Memory B cell (primary cell): ENCODE measurements around the gene RPEL1.
"Not testable (repeated sequence)": the region's sequence is repeated elsewhere in the genome, so short reads cannot be mapped to it uniquely, and the experiment has no call there.

Experiments
- ATAC-seq: fragments of 150-1000 bp; cut with Tn5 transposase; 2 replicates; pipeline ENCODE4 v1.10.0; 2021; ENCODE audit warnings: low read depth, mild to moderate bottlenecking, moderate library complexity
- DNase-seq, 2 donors: peaks; one replicate each; pipeline ENCODE4 v3.0.0; 2022; ENCODE audit warnings: low spot score in 2 of 2
- H3K27ac Mint-ChIP-seq: one replicate; pipeline ENCODE4 v1.8.0; 2022; ENCODE audit warnings: mild to moderate bottlenecking, moderate library complexity, mixed read lengths
- H3K27me3 Mint-ChIP-seq: one replicate; pipeline ENCODE4 v1.8.0; 2022; ENCODE audit warnings: mixed read lengths
- H3K36me3 Mint-ChIP-seq: one replicate; pipeline ENCODE4 v1.8.0; 2022; ENCODE audit warnings: mild to moderate bottlenecking, mixed read lengths
- H3K4me1 Mint-ChIP-seq: one replicate; pipeline ENCODE4 v1.8.0; 2022; ENCODE audit warnings: mixed read lengths
- H3K4me3 Mint-ChIP-seq: one replicate; pipeline ENCODE4 v1.8.0; 2022; ENCODE audit warnings: mild to moderate bottlenecking, moderate library complexity, mixed read lengths
- H3K9me3 Mint-ChIP-seq: one replicate; pipeline ENCODE4 v1.8.0; 2022; ENCODE audit warnings: mixed read lengths

Gene RPEL1

GRCh38 chr10:103216362-103216761, 29.3 kb upstream of the RPEL1 start:
- H3K27me3 Mint-ChIP-seq: peaks cover 12% of the 10 kb centered on the region
- not testable (repeated sequence) for ATAC-seq, DNase-seq, H3K9me3 Mint-ChIP-seq, H3K4me1 Mint-ChIP-seq, H3K27ac Mint-ChIP-seq, H3K36me3 Mint-ChIP-seq, H3K4me3 Mint-ChIP-seq

- Mint-ChIP-seq H3K36me3 (peaks cover 10% of the 10 kb centered on the region), H3K9me3 (peaks cover 12% of the 10 kb centered on the region), H3K4me3 (no peak overlapping the region), H3K27me3 (no peaks in the 10 kb centered on the region), H3K27ac (no peak overlapping the region), H3K4me1 (no peaks in the 10 kb centered on the region)
- ATAC-seq (no peak), DNase-seq (no peak)
Measured at GRCh38 chr10:103224133-103224532, 21.6 kb upstream of the RPEL1 start.

GRCh38 chr10:103224721-103225120, 21.0 kb upstream of the RPEL1 start:
- not testable (repeated sequence) for DNase-seq, H3K4me1 Mint-ChIP-seq, ATAC-seq, H3K27me3 Mint-ChIP-seq, H3K27ac Mint-ChIP-seq, H3K4me3 Mint-ChIP-seq
- Mint-ChIP-seq H3K36me3 (peaks cover 10% of the 10 kb centered on the region), H3K9me3 (peaks cover 12% of the 10 kb centered on the region)

DNA sequence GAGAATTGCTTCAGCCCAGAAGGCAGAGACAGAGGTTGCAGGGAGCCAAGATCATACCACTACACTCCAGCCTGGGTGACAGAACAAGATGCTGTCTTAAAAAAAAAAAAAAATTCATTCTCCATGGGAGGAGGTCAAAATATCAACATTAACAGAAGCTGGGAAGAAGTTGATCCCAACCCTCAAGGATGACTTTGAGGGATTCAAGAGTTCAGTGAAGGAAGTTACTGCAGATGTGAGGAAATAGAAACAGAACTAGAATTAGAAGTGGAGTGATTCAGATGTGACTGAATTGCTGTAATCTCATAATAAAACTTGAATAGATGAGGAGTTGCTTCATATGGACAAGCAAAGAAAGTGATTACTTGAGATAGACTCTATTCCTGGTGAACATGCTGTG, 19.7 kb upstream of the RPEL1 start:
- H3K27ac Mint-ChIP-seq: no peak overlapping the region
- no peak for DNase-seq
- no peak overlapping the region for H3K4me3 Mint-ChIP-seq
- ATAC-seq: no peak
- H3K27me3 Mint-ChIP-seq: no peaks in the 10 kb centered on the region
- H3K9me3 Mint-ChIP-seq: peaks cover 12% of the 10 kb centered on the region
- H3K4me1 Mint-ChIP-seq: no peaks in the 10 kb centered on the region
- H3K36me3 Mint-ChIP-seq: peaks cover 10% of the 10 kb centered on the region

DNA sequence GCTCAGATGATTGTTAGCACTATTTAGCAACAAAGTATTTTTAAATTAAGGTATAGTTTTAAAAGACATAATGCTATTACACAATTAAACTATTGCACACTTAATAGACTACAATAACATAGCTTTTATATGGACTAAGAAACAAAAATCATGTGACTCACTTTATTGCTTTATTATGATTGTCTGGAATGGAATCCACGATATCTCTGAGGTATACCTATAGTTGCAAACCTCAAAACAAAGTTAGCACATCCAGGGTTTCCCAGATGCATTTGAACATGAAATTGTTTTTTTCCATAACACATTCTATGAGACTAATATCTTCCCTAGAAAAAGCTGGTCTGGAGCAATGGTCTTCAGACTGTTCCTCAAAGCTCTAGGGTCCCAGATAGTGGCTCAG, 18.3 kb upstream of the RPEL1 start:
- Mint-ChIP-seq H3K36me3 (peaks cover 8% of the 10 kb centered on the region), H3K4me3 (no peak overlapping the region)

DNA sequence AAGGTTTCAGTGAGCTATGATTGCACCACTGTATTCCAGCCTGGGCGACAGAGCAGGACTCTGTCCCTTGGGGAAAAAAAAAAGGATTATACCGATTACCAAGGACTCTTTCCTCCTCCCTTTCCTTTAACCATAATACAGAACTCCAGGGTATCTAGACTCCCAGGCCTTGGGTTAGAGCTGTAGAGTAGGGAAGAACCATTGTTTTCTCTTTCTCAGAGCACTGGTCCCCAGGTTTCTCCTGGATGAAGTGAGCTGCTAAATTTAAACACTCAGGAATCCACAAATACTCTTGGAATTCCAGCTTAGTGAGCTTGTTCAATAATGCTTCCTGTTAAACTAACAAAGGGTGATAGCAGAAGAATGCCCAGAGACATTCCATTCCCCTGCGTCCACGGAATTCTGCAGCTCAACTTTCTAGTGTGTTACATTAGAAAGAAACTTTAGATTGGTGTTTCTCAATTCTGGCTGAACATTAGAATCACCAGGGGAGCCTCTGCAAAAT, 14.6 kb upstream of the RPEL1 start:
- no peaks in the 10 kb centered on the region for H3K36me3 Mint-ChIP-seq
- ATAC-seq (no peak), DNase-seq (no peak)
- no peak overlapping the region for H3K4me3 Mint-ChIP-seq
- H3K9me3 Mint-ChIP-seq: no peaks in the 10 kb centered on the region
- H3K4me1 Mint-ChIP-seq: peaks cover 9% of the 10 kb centered on the region
- peaks cover 2% of the 10 kb centered on the region for H3K27me3 Mint-ChIP-seq
- H3K27ac Mint-ChIP-seq: no peak overlapping the region

More for the DNA sequence above, 18.3 kb upstream of the RPEL1 start:
- no peak overlapping the region for H3K27ac Mint-ChIP-seq
- DNase-seq (no peak), ATAC-seq (no peak)
- peaks cover 10% of the 10 kb centered on the region for H3K9me3 Mint-ChIP-seq
- H3K4me1 Mint-ChIP-seq: peaks cover 2% of the 10 kb centered on the region
- no peaks in the 10 kb centered on the region for H3K27me3 Mint-ChIP-seq

DNA sequence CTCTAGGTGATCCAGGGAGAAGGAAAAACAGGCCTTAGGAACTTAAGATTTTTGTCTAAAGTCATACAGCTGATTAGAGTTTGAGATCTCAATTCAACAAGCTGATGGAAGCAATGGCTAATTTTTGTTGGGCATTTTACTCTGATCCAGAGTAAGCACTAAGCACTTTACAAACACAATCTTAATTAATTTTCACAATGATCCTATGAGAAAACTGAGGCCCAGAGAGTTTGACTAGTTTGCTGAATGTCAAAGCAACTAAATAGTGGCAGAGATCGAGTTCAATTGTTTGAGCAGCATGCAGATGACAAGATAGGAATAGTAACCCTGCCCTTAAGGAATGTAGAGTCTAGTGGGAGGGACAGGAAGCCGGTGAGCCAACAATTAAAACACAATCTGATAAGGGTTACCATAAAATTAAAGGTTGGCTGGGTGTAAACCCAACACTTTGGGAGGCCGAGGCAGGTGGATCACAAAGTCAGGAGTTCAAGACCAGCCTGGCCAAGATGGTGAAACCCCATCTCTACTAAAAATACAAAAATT, 13.5 kb upstream of the RPEL1 start:
- no peak for DNase-seq

GRCh38 chr10:103232772-103233488, 12.8 kb upstream of the RPEL1 start:
- peaks cover 9% of the 10 kb centered on the region for H3K4me1 Mint-ChIP-seq
- ATAC-seq (peak; percentile 24), DNase-seq (no peak)
- H3K9me3 Mint-ChIP-seq: no peaks in the 10 kb centered on the region
- no peaks in the 10 kb centered on the region for H3K36me3 Mint-ChIP-seq
- no peak overlapping the region for H3K4me3 Mint-ChIP-seq
- peaks cover 2% of the 10 kb centered on the region for H3K27me3 Mint-ChIP-seq
- no peak overlapping the region for H3K27ac Mint-ChIP-seq

More for the DNA sequence above, 13.5 kb upstream of the RPEL1 start:
- no peak overlapping the region for H3K27ac Mint-ChIP-seq
- no peak for ATAC-seq
- H3K27me3 Mint-ChIP-seq: peaks cover 2% of the 10 kb centered on the region
- no peaks in the 10 kb centered on the region for H3K36me3 Mint-ChIP-seq
- H3K4me3 Mint-ChIP-seq: no peak overlapping the region
- peaks cover 9% of the 10 kb centered on the region for H3K4me1 Mint-ChIP-seq
- H3K9me3 Mint-ChIP-seq: no peaks in the 10 kb centered on the region

DNA sequence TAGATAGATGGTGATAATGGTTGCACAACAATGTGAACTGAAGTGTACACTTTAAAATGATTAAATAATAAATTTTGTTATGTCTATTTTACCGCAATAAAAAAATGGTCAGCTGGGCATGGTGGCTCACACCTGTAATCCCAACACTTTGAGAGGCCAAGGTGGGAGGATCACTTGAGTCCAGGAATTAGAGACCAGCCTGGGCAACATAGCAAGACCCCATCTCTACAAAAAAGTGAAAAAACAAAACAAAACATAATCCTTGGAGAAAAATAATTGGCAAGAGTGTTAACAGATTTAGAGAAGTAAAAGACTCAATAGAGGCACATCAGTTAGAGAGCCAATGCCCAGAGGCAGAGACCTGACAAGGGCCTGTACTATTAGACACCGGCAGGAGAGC, 9.9 kb upstream of the RPEL1 start:
- H3K27me3 Mint-ChIP-seq: peaks cover 2% of the 10 kb centered on the region
- no peak for DNase-seq
- peaks cover 17% of the 10 kb centered on the region for H3K4me1 Mint-ChIP-seq
- H3K9me3 Mint-ChIP-seq: no peaks in the 10 kb centered on the region
- no peak overlapping the region for H3K4me3 Mint-ChIP-seq
- no peaks in the 10 kb centered on the region for H3K36me3 Mint-ChIP-seq
- ATAC-seq: no peak
- no peak overlapping the region for H3K27ac Mint-ChIP-seq

DNA sequence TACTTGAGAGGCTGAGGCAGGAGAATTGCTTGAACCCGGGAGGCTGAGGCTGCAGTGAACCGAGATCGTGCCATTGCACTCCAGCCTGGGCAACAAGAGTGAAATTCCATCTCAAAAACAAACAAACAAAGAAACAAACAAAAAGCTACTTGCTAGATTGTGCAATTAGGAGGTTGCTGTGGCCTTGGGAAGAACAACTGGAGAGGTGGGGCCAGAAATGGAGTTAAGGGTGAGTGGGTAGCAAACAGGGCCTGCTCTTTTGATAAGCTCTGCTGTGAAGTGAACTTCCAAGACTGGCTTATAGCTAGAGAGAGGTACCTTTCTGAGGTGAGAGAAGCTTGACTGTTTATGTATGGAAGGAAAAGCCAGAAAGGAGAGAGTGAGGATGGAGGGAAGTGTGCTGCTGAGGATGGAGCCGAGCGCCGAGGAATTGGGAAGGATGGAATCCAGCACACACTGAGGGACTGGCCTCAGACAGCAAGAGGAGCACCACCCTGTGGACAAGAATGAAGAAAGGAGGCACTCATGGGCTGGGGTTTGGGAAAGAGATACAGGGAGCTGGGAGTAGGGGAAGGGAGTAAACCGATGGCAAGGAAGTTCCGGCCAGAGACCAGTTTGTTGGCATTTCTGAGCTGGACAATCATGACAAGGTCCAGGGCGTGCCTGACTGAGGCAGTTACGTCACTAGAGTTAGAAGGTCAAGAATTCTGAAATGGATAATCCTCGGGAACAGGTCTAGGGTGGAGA, 7.0 kb upstream of the RPEL1 start:
- no peaks in the 10 kb centered on the region for H3K36me3 Mint-ChIP-seq
- H3K4me3 Mint-ChIP-seq: no peak overlapping the region
- ATAC-seq (no peak), DNase-seq (no peak)
- H3K4me1 Mint-ChIP-seq: peaks cover 11% of the 10 kb centered on the region
- H3K27me3 Mint-ChIP-seq: peaks cover 2% of the 10 kb centered on the region
- no peaks in the 10 kb centered on the region for H3K9me3 Mint-ChIP-seq
- no peak overlapping the region for H3K27ac Mint-ChIP-seq

DNA sequence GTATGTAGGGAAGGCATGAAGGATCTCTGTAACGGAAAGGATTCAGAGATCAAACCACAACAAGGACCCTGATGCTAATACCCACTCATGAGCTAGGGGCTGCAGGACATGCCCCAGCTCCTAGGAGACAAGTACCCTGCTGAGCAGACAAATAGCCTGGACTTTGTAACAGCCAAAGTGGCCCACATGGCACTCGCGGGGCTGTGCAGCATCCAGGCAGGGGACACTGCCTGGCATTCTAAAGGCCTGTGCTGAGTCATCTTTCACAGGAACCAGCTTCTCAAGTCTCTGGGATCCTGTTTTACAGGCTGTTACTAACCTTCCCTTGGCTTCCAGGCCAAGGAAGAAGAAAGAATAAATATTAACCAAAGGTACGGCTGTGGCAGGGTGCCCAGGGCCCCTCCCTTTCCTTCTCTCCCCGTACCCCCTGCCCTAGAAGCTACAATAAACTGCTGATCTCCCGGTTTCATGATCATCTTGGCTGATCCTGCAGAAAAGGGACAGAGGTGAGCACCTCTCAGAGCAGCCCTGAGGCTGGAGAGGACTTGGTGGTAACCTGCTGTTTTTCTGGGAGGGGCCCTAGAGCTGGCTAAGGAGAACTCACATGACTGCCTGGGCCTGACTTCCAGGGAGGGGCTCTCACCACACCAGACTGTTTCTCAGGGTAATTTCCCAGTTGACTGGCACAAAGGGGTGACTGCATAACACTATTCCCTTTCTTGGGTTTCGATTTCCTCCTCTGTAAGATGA, 4.2 kb upstream of the RPEL1 start:
- no peaks in the 10 kb centered on the region for H3K9me3 Mint-ChIP-seq
- H3K4me3 Mint-ChIP-seq: no peak overlapping the region
- ATAC-seq (peak; percentile 48), DNase-seq (no peak)
- peaks cover 12% of the 10 kb centered on the region for H3K4me1 Mint-ChIP-seq
- H3K36me3 Mint-ChIP-seq: no peaks in the 10 kb centered on the region
- no peaks in the 10 kb centered on the region for H3K27me3 Mint-ChIP-seq
- no peak overlapping the region for H3K27ac Mint-ChIP-seq

DNA sequence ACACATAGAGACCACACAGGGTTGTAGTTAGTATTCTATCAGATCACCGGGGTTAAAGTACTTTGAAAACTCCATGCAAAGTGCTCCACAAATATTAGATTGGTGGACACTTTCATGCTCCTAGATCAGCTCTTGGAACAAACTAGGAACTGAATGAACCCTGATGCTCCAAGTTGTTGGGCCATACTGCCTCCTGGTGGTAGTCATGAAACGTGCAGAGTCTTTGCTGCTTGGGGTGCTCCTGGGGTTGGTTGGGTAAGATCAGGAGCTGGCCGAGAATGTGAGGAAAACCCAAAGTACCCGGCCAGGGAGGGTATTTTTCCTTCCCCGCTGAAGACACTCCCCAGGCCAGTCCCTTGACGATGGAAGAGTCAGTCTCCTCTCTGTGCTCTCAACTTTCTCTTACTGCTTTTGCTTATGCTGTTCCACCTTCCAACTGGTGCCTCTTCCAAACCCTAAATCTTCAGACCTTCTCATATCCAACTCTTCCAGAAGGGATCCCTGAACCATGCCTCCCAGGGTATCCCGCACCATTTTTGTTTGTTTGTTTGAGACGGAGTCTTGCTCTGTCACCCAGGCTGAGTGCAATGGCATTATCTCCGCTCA, 918 bp upstream of the RPEL1 start:
- ATAC-seq: peak; percentile 77
- no peaks in the 10 kb centered on the region for H3K27me3 Mint-ChIP-seq
- no peak overlapping the region for H3K27ac Mint-ChIP-seq
- peak; percentile 66 to 71 for DNase-seq
- H3K4me3 Mint-ChIP-seq: no peak overlapping the region
- no peaks in the 10 kb centered on the region for H3K9me3 Mint-ChIP-seq
- peaks cover 12% of the 10 kb centered on the region for H3K4me1 Mint-ChIP-seq
- no peaks in the 10 kb centered on the region for H3K36me3 Mint-ChIP-seq

- Mint-ChIP-seq H3K9me3 (peaks cover 4% of the 10 kb centered on the region), H3K36me3 (no peaks in the 10 kb centered on the region), H3K4me3 (no peak overlapping the region), H3K4me1 (peaks cover 4% of the 10 kb centered on the region), H3K27me3 (no peaks in the 10 kb centered on the region), H3K27ac (no peak overlapping the region)
- DNase-seq: no peak
- no peak for ATAC-seq
Measured at GRCh38 chr10:103246324-103246723, 637 bp downstream of the RPEL1 start.
